Measurements from ENCODE around the gene ADCY4.

Gene ADCY4

DNA sequence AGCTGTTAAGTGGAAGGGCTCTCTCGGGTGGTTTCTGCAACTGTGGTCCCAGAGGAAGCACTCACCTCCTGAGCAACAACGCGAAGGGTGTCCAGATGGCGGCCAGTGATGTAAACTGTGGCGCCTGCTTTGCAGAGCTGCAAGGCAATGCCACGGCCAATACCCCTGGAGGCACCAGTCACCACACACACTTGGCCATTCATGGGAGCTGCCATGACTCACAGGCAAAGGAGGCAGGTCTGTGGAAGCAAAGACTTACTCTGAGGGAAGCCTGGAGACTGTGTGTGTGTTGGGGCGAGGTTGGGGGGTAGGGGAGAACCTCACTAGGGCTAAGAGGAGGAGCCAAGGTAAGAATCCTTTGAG, 36.0 kb downstream of the ADCY4 start:
- peak in 1 of 2 experiments; percentile 3 for DNase-seq (ENCODE audit: low read depth in 2 of 2)

DNA sequence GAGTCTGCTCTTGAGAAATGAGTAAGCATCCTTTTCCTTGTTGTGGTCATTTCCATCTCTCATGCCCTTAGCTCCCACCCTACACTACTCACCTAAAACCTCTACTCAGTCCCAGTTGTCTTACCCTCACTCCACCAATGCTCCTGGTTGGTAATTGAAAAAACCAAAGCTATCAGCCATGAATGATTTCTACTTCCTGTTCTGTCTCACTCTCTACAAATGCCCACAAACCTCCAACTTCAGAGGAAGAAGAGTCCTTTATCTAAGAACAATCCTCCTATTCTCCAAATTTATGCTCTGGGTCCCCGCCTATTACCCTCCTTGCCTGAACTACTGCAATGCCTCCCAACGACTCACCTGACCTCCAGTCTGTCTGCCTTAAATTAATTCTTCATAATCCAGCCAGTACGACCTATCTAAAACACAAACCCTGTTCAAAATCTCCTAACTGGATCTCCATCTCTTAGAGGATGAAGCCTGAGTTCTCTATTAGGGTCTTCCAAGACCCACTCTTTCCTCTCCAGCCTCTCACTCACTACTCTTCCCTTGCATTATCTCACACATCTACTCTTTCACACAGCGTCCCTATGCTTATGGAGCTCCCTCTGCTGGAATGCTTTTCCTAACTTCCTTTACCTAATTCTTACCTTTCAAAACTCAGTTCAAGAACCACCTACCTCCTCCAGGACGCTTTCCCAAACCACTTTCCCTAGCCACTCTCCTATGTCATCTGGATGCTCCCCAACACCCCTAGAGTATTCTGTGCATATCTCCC, 37.5 kb downstream of the ADCY4 start:
- peak in 1 of 2 experiments; percentile 4 for DNase-seq (ENCODE audit: low read depth in 2 of 2)

DNA sequence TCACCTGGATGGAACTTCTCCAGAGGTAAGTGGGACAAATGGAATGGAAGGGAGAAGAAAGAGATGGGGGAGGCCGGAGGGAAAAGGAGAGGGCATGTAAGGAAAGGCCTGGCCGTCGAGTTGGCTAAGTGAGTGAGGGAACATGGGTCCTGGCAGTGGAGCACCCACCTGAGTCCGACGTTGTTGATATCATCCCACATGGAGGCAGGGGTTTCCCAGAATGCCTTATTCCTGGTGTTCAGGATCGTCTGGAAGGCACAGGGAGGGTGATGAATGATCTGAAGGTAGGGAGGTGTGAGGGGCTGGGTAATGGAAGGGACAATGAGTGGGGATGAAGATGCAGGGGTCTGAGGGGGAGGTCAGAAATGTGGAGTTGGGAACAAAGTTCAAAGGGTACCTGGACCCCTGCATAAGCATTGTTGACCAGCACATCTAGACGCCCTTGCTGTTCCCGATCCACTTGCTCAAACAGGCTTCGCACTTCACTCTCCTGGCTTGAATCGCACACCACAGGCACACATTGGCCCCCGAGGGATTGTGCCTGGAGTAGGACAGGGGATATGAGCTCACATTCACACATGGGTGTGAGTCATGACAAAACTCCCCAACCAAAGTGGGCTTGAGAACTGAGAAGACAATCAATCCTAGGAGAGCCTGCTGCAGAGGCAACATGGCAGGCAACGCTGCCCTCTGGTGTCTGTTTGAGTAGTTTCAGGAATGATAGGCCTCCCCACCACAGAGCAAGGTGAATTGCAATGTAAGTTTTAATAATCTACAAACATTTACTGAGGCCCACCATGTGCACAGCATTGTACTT, 38.3 kb downstream of the ADCY4 start:
- DNase-seq (ENCODE audit: low read depth in 2 of 2), result peak; percentile 80 to 82

DNA sequence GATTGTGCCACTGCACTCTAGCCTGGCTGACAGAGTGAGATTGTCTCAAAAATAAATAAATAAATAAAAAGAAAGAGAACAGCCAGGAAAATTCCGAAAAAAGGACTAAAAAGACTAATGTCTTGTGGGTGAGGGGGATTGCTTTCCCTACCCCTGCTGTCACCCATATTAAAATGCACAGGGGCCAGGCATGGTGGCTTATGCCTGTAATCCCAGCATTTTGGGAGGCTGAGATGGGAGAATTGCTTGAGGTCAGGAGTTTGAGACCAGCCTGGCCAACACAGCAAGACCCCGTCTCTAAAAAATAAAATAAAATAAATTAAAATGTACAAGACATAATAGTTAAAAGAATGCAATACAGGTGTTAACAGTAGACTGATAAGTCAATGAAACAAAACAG, 41.3 kb downstream of the ADCY4 start:
- DNase-seq (ENCODE audit: low read depth in 2 of 2), result no peak

DNA sequence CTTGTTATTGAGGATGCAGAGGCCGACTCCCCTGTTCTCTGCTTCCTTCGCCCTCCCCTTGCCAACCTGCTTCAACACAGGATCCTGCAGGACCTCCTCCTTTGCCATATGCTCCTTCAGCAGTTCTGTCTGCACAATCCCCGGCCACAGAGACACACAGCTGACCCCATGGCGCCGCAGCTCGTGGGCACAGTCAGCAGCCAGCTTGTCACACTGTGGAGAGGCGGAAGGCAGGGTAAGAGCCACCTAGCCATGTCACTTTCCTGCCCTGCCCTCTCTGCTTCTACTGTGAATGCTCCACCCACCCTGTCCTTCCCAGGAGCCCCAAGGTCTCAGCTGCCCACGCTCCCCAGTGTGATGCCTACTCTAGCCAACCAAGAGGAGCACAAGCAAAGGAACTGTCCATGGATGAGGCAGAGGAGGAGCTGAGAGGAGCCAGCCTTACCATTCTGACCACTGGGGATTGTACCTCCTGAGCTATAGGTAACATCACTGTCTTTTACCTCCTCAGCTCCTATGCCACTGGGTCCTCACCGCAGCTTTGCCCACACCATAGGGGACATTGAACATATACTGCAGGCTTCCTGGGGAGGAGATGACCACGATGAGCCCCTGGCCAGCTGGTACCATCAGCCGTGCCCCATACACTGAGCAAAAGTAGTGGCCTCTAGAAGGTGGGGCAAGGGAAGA, 42.6 kb downstream of the ADCY4 start:
- DNase-seq (ENCODE audit: low read depth in 2 of 2), result no peak

DNA sequence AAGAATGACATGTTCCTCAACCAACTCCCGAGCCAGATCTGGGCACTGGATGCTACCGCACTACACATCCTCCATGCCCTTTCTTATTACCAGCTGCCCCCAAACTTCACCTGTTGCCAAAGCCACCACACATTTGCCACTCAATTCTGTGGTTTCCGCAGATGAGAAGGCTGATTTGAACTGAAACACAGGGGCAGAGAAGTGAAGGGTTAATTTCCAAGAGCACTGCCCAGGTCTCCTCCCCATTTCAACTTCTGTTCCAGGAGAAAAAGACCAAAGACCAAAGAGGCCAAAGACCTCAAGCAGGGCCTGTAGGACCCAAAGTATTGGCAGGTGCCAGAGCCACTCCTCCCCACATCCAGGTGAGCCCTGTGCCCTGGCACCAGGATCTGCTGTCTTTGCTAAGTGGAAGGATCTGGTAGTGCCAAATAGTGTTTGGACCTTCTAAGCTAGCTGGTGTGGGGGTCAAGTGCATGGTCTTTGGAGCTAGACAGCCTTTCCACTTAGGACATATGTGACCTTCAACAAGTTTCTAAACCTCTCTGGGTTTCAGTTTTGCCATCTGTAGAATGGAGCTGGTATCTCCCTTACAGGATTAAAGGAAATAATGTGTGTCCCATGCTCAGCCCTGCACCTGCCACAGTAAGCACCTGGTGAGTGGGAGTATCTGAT, 43.3 kb downstream of the ADCY4 start:
- no peak for DNase-seq (ENCODE audit: low read depth in 2 of 2)

DNA sequence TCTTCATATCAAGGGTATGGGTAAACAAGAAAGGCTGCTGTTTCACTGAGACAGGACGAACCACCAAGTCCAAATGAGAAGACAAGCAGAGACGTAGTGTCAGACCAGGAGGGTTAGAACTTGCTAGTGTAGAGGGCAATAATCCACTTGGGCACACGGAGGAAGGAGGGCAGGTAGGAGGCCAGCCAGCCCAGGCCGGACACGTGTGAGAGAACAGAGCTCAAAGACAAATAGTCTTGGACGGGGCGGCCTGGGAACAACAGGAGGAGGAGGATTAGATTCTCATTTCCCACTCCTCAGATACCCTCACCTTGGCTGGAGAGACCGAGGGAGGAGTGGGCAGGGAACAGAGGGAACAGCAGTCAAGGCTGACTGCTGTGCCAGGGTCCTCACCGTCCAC, 44.1 kb downstream of the ADCY4 start:
- no peak for DNase-seq (ENCODE audit: low read depth in 2 of 2)

DNA sequence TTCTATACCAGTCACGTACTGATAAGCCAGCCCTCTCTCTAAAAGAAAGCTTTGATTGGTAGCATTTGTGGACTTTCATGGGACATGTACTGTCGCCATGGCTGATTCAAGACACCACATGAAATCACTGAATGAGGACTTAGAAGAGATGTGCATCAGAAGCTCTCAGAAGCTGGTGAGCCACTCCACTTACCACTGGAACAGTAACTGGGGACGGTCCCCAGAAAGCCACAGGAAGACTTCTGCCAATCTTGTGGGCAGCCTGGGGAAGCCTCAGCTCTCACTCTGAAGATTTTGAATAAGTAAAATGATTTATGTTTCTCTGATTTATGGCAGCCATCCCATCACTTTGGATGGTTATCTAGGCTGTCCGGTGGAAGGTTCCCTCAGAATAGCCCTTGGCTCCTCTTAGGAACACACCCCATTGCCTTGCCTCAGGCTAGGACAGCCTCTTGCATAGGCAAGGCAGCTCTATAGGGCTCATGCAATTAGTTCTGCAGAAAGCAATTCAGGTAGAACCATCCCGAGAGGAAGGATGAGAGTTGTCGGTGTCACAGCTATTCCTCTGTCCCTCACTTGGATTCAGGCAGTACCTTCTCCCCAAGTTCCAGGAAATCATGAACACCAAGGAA, 45.1 kb downstream of the ADCY4 start:
- DNase-seq (ENCODE audit: low read depth in 2 of 2), result no peak

DNA sequence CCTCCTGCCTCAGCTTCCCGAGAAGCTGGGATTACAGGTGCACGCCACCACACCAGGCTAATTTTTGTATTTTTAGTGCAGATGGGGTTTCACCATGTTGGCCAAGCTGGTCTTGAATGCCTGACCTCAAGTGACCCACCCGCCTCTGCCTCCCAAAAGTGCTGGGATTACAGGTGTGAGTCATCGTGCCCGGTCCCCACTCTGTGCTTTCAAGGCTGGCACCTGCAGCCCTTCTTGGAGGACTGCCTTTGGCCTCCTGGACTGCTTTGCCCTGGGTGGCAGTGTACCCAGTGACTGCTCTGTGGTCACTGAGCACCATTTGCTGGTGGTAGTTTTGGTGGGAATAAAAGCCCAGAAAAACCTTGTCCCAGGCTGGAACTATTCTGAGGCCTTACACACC, 47.9 kb downstream of the ADCY4 start:
- no peak for DNase-seq (ENCODE audit: low read depth in 2 of 2)

DNA sequence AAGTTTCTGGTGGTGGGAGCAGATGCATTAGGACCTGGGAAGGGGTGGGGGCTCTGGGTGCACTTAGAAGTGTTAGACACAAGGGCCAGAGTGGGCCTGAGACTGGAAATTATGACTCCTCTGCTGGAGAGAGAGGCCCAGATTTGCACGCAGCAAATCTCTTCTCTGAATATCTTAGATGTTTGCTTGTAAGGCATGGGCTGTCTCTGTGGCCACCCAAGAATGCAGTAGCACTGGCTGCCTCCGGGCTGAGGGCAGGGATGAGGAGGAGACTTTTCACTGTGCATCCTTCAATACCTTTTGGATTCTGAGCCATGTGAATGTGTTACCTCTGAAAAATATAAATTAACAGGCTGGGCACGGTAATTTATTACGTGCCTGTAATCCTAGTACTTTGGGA, 49.5 kb downstream of the ADCY4 start:
- no peak for DNase-seq (ENCODE audit: low read depth in 2 of 2)

DNA sequence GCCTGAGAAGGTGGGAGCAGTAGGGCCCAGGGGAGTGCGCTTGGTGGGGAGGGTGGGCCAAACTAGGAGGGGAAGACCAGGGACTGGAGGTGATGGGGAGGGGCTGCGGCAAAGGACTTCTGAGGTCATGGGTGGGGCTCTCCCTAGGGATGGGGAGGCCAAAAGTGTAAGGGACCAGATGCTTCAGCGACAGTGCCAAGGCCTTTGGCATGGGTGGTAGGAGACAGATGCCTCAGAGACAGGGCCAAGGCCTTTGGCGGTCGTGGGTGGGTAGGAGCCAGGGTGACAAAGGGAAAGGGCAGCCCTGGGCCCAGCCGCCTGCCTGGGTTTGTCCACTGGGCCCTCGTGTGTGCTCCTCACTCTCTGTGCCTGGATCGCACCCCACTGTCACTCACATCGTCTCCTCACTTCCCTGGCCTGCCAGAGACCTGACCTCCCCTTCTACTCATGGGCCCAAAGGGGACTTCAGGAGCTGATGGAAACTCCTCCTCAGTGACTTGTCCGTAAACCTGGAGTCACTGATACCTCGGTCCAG, 50.3 kb downstream of the ADCY4 start:
- no peak for DNase-seq (ENCODE audit: low read depth in 2 of 2)

DNA sequence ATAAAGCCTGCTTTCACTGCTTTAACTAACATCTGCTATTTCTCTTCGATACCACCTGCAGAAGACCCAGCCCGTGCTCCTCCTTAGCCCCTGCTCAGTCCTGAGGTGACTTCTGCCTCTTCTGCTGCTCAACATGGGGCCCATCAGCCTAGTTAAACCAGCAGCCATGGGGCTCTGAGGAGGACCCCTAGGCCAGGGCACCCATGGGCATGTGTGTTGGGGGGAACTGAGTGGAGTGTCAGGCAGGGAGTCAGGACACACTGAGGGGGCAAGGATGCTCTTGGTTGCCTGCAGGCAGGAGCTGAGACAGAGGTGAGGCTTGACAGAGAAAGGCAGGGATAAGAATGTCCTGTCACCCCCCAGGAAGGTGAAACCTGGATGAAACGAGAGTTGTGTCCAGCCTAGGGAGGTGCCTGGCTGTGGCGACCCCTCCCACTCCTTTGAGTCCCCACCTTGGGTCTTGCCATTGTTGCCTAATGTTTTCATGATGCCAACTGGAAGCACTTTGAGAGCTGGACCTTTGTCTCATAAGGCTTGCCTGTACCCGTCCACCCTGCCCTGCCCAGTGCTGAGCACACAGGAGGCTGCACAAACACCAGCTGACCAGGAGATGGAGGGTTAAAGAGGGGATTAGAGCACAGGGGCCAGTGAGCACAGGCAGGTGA, 50.9 kb downstream of the ADCY4 start:
- DNase-seq (ENCODE audit: low read depth in 2 of 2), result no peak

DNA sequence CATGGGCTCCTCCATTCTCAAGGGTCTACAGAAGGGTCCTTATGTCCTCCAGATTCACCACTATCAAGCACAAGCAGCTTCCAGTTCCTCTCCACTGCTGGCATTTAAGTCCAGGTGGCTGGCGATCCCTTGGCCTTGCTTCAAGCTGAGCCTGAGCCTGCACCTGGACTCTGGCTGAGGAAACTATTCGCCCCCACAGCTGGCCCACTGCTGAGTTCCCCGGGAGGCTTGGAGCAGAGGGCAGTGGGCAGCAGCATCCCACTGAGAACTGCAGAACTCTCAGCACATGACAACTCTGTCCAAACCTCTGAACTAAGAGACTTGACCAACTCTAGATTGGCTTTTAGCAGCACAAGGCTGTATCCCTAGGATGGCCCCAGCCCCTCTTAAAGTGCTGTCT, 52.1 kb downstream of the ADCY4 start:
- DNase-seq (ENCODE audit: low read depth in 2 of 2), result no peak

DNA sequence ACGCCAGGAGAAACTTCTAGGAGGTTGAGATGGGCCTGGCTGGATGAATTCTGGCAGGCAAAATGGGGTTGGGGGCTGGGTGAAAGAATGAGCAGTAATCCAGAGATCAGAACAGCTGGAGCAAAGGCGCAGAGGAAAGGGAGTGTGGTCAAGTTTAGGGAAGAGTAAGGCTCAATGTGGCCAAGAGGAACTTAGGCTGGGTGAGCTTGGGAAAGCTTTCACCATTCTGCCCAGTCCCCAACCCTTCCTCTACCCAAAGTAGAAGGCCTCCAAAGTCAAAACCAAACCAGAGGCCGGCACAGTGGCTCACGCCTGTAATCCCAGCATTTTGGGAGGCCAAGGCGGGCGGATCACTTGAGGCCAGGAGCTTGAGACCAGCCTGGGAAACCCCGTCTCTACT, 53.2 kb downstream of the ADCY4 start:
- DNase-seq (ENCODE audit: low read depth in 2 of 2), result no peak

DNA sequence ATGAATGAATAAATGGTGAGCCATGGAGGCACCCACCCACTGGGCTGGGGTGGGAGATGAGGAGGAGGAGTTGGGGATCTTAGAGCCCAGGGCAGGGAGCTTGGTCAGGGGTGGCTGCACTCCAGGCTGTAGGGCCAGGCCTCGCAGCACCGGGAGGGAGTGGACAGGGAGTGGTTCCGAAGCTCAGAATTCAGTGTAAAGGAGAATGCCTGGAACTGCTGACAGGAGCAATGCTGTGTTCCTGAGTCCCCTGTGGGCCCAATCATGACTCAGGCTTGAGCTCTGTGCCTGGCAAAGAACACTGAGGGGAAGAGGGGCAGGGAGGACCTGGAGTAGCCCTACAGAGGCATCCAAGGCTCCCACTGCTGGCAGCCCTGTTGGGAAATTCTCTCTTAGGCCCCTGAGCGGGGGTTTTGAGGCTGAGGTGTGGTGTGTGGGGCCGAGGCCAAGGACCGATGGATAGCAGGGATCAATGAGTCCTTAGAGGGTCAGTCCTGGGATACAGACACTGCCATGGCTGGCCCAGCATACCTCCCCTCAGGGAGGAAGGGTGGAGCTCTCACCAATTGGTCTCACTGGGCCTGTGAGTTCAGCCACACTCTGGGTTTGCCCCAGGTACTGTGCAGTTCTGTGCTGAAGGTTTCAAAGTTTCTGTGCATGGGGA, 53.9 kb downstream of the ADCY4 start:
- no peak for DNase-seq (ENCODE audit: low read depth in 2 of 2)

DNA sequence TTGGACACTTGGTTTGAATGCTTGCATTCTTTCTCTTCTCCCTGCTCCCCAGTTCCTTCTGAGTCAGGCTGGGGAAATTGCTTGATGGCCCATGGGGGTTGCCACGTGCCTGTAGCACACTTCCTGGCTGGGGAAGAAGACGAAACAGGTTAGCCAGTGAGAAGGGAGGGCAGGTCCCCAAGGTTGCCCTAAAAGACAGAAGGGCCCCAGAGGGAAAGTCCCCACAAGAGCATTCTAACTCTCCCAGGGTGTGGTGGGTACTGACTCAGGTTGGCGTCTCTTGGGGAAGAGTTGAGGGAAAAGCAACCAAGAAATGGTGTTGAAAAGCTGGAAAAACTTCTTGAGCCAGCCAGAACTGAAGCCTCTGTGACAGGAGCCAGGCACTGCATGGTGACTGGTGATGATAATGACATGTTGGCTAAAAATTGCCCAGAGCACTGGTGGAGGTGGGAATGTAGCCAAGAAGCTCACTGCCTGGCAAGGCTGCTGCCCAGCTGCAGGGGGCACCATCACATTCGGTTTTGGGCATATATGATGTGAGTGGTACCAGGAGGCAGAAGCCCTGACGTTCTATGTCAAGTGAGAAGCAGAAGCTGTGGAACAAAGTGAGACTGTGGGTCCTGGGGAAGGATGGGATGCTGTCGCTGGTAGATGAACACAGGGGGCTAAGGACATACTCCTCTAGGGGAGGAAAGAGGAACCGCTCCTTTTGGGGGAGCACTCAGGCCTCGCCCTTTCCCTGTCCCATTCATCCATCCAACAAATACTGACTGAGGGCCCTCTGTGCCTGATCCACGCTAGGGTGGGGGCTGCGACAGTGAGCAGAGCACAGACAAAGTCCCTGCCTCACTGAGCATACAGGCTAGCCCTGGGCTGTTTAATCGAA, 55.3 kb downstream of the ADCY4 start:
- no peak for DNase-seq (ENCODE audit: low read depth in 2 of 2)

DNA sequence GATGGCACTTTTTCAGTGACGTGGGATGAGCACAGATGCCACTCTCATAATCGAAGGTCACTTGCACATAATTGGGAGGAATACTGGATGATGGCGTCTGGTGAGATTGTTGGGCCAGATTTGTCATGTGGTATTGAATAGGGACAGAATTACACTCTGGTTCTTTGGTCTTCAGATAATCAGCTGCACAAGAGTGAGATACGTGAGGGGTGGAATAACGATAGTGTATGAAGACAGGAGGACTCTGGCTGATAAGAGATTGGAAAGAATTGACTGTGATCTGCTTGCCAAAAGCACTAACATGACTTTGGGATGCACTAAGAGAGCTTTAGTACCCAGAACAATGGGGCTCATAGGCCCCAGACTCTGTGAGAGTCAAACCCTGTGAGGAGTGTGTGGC, 56.4 kb downstream of the ADCY4 start:
- DNase-seq (ENCODE audit: low read depth in 2 of 2), result no peak

DNA sequence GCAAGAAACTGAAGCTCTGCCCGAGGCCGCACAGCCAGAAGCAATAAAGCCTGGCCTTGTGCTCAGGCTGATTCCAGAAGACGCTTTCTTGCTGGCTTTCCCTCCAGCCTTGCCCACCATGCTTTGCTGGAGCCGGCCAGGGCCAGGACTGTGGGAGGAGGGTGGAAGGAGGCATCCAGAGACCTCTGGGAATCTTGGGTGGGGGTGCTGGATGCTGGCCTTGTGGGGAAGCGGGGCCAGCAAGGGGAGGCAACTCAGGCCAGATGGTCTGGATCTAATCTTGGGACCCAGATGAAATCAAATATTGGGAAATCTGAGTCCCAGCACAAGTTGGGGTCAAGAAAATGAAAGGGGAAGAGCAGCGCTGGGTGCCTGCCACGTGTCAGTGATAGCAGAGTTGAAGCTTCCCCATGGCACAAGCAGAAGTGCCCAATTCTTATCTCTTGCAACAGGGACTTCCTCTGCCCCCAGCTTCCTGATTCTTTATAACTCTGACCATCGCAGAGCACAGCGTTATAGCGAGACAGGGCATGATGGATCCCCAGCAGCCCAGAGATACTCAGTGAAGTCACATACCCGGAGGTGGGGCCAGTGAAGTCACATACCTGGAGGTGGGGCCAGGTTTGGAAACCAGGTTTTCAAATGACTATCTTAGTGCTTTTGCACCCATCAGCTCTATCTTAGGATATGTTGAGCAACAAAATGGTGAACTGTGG, 57.1 kb downstream of the ADCY4 start:
- no peak for DNase-seq (ENCODE audit: low read depth in 2 of 2)

DNA sequence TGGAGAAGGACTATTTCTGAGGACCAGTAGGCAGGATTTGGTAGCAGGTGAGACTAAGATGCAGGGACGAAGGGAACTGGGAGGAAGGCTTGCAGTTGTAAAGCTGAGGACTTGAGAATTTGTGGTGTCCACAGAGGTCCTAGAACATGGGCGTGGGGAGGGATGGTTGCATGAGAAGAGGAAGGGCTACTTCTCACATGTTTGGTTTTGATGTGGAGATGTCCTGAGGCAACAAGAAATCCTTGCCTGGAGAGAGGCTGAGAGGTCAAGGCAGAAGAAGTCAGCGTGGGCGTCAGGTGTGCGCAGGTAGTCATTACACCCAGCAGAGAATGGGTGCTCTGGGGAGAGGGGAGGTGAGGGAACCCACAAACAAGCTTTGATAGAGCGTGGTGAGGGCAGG, 57.8 kb downstream of the ADCY4 start:
- DNase-seq (ENCODE audit: low read depth in 2 of 2), result no peak

Measured in fibroblast of skin of left quadriceps (primary cell).